Gastroesophageal sphincter (tissue), 4 donors: ENCODE measurements around the gene FHIT. TPM values are rescaled to one million over a fixed set of nuclear protein-coding genes. Genes with fewer than 3 reads are reported as not detected.

Experiments used
- ATAC-seq: fragments of 150-250 bp; one replicate; pipeline ENCODE4 v1.9.1; 2016; ENCODE audit warnings: mild to moderate bottlenecking, moderate library complexity
- H3K27ac ChIP-seq, 4 donors: fragments of 200-600 bp; sonication (generic) in 3 of 4; 1 replicate in 3 of 4; 2 replicates in 1 of 4; pipeline ENCODE4 v1.5.1; 2016 to 2019
- H3K27me3 ChIP-seq: fragments of 200-600 bp; sonication (generic); one replicate; pipeline ENCODE4 v1.5.1; 2019
- H3K36me3 ChIP-seq, 2 donors: fragments of 200-600 bp; sonication (generic); one replicate each; pipeline ENCODE4 v1.5.1; 2019; ENCODE audit warnings: control low read depth in 1 of 2
- H3K4me1 ChIP-seq, 3 donors: fragments of 200-600 bp; sonication (generic); 1 replicate in 2 of 3; 2 replicates in 1 of 3; pipeline ENCODE4 v1.5.1; 2016 to 2019; ENCODE audit warnings: control low read depth in 2 of 3
- H3K4me3 ChIP-seq, 2 donors: fragments of 200-600 bp; sonication (generic); one replicate each; pipeline ENCODE4 v1.5.1; 2019; ENCODE audit warnings: mild to moderate bottlenecking in 1 of 2, moderate library complexity in 1 of 2
- H3K9me3 ChIP-seq, 3 donors: fragments of 200-600 bp; sonication (generic); one replicate each; pipeline ENCODE4 v1.5.1; 2017 to 2019; ENCODE audit warnings: control low read depth in 2 of 3
- CTCF ChIP-seq, 4 experiments: fragments of 200-600 bp in 2 of 4; fragments of 450-650 bp in 2 of 4; sonication (generic) in 1 of 4; IDR thresholded peaks; one replicate each; pipeline ENCODE4 v1.5.1; 2017 to 2019; ENCODE audit warnings: antibody characterized with exemption in 4 of 4, mild to moderate bottlenecking in 2 of 4, moderate library complexity in 2 of 4
- EP300 ChIP-seq: sonication (generic); formaldehyde crosslinking; IDR thresholded peaks from one replicate; pipeline ENCODE4 v1.6.1; 2017; ENCODE audit warnings: antibody characterized with exemption, mild to moderate bottlenecking
- POLR2A ChIP-seq, 2 donors: fragments of 450-650 bp; IDR thresholded peaks; one replicate each; pipeline ENCODE4 v1.6.1; 2017; ENCODE audit warnings: antibody characterized with exemption in 2 of 2, mild to moderate bottlenecking in 2 of 2, moderate library complexity in 1 of 2
- POLR2AphosphoS5 ChIP-seq: sonication (generic); formaldehyde crosslinking; IDR thresholded peaks from one replicate; pipeline ENCODE4 v1.6.1; 2017; ENCODE audit warnings: antibody characterized with exemption
- WGBS, 2 donors: methylation state at CpG; one replicate each; pipeline ENCODE4 v1.1.5; 2018; ENCODE audit warnings: low coverage in 1 of 2; 5-methylcytosine and 5-hydroxymethylcytosine counted together
- total RNA-seq, 4 donors: library from RNA; depleted of rRNA; stranded (reverse); fragments of >200 nt; gene quantifications; one replicate each; pipeline ENCODE4 v1.1.0, GENCODE V29; 2016

Gene FHIT
- total RNA-seq, 4 donors from 2014 or later = 1.4 to 7.3 (median 3.9) TPM

DNA sequence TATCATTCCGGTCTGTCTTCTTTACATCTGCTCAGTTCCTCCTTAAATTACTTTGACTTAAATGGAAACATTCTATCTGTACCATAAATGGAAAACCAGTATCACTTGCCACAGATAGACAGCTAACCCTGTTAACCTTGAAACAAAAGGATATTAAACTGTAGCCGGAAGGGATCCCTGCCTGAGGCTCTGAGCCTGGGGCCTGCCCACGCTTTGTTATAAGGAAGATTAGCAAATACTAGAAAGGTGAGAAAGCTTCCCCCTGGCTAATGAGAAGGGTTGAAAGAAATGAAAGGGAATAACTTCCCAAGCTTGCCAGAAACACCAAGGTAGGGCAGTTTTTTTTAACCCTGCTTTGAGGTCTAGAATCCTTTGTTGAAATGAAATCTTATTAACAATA is 927.6 kb downstream of the FHIT start:
- Histone ChIP-seq H3K9me3 (no peaks in the 10 kb centered on the region), H3K36me3 (no peaks in the 10 kb centered on the region), H3K27ac (no peak overlapping the region), H3K27me3 (no peaks in the 10 kb centered on the region), H3K4me3 (no peak overlapping the region), H3K4me1 (no peaks in the 10 kb centered on the region)
- no peak for ATAC-seq
- no peak for TF ChIP-seq POLR2A (IDR thresholded peaks at IDR 0.05)
- 75 to 100% methylated on average over 1 to 3 of the region's 3 CpGs for WGBS, 2 donors

DNA sequence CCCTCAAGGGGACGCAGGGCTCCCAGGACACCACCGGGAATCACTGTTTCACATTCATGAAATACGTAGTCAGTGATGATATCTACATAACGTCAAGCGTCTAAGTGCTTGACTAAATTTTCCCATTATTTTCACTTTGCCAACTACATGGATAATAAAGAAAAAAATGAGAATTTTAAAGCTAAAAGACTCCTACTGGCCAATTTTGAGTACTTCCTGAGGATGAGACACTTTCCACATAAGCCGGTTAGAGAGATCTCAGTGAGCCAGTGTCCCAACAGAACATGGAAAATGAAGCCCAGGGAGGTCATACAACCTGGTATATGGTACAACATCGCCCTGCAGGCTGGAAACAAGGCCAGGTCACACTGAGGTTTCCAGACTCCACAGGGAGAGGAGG is 928.1 kb downstream of the FHIT start:
- WGBS, 2 donors = 82 to 96% methylated on average over 6 to 7 of the region's 7 CpGs
- no peak for ATAC-seq
- no peak for TF ChIP-seq POLR2AphosphoS5
- H3K36me3 ChIP-seq = no peaks in the 10 kb centered on the region
- no peak overlapping the region for H3K27ac ChIP-seq
- no peaks in the 10 kb centered on the region for H3K4me1 ChIP-seq
- no peak overlapping the region for H3K4me3 ChIP-seq
- no peaks in the 10 kb centered on the region for H3K27me3 ChIP-seq
- H3K9me3 ChIP-seq = no peaks in the 10 kb centered on the region

GRCh38 chr3:60322298-60322856 is 928.9 kb downstream of the FHIT start:
- no peaks in the 10 kb centered on the region for H3K36me3 ChIP-seq
- no peaks in the 10 kb centered on the region for H3K4me1 ChIP-seq
- H3K4me3 ChIP-seq = no peak overlapping the region
- no peaks in the 10 kb centered on the region for H3K9me3 ChIP-seq
- no peaks in the 10 kb centered on the region for H3K27me3 ChIP-seq
- TF ChIP-seq POLR2AphosphoS5 (no peak), CTCF (IDR thresholded peaks at IDR 0.05) (no peak), POLR2A (IDR thresholded peaks at IDR 0.05) (no peak), EP300 (no peak)
- 65 to 100% methylated on average over 2 to 4 of the region's 4 CpGs for WGBS, 2 donors
- ATAC-seq = no peak
- H3K27ac ChIP-seq = no peak overlapping the region

DNA sequence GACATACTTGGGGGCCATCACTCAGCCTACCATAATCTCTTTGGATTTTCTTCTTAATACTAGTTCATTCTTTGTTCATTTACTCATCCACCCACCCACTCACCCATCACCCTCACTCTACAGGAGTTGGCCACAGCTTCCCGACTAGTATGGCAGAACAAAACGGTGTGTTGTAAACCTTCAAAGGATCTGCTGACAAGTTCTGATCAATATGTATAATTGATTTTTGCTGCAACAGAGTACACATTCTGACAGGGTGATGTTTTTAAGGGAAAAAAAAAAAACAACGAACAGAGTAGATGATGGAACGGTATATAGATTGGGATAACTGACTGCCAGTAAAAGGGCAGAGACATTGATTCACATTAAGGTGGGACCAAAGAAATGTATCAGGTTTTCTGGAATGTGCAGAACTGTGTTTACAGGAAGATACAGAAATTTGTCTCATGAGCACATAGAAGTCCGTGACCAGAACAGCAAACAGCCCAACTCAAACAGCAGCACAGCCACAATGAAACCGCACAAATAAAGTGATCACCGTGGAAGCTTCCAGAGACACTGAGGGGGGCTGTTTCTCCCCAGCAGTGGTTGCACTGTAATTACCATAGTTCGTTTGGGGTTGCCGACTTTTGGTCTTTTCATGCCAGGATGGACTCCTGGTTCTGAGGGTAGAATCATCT is 931.9 kb downstream of the FHIT start:
- ATAC-seq = no peak
- H3K9me3 ChIP-seq = no peaks in the 10 kb centered on the region
- H3K36me3 ChIP-seq = no peaks in the 10 kb centered on the region
- 94 to 97% methylated on average over 4 to 7 of the region's 9 CpGs for WGBS, 2 donors
- no peaks in the 10 kb centered on the region for H3K4me1 ChIP-seq
- TF ChIP-seq POLR2A (IDR thresholded peaks at IDR 0.05) (no peak), POLR2AphosphoS5 (no peak), CTCF (IDR thresholded peaks at IDR 0.05) (no peak)
- H3K4me3 ChIP-seq = no peak overlapping the region
- no peak overlapping the region for H3K27ac ChIP-seq
- H3K27me3 ChIP-seq = no peaks in the 10 kb centered on the region

DNA sequence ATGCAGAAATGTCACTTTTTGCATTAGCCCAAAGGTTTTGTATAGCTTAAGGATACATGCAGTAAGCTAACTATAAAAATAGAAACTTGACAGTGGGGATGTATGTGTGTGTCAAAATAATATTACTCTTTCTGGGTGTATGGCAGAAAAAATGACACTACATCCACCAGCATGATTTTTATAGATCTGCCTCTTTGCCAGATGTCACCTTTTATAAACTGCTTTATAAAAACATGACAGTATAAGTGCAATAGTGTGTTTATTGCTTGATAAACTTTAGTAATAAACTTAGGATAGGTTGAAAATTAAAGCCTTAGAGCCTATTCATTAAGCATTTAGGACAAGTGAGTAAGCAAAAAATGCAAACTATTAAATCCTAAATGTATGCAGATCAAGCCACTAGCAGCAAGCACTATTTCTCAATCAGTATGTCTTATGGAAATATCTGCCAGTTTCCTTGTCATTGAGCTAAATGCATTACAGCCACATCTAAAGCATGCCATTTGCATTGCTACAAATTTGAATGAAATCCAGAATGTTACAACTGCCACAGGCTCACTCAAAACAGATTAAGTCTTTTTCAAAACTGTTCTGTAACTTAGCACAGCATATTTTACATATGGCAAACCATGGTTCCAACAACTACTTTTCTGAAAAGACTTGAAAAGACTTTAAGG is 935.0 kb downstream of the FHIT start:
- H3K9me3 ChIP-seq = no peaks in the 10 kb centered on the region
- H3K36me3 ChIP-seq = no peaks in the 10 kb centered on the region
- H3K4me3 ChIP-seq = no peak overlapping the region
- H3K27ac ChIP-seq = no peak overlapping the region
- TF ChIP-seq EP300 (no peak), POLR2A (IDR thresholded peaks at IDR 0.05) (no peak), POLR2AphosphoS5 (no peak), CTCF (IDR thresholded peaks at IDR 0.05) (no peak)
- no peaks in the 10 kb centered on the region for H3K27me3 ChIP-seq
- ATAC-seq = no peak
- peaks cover 0 to 11% (median 0%) of the 10 kb centered on the region in 3 donors for H3K4me1 ChIP-seq

DNA sequence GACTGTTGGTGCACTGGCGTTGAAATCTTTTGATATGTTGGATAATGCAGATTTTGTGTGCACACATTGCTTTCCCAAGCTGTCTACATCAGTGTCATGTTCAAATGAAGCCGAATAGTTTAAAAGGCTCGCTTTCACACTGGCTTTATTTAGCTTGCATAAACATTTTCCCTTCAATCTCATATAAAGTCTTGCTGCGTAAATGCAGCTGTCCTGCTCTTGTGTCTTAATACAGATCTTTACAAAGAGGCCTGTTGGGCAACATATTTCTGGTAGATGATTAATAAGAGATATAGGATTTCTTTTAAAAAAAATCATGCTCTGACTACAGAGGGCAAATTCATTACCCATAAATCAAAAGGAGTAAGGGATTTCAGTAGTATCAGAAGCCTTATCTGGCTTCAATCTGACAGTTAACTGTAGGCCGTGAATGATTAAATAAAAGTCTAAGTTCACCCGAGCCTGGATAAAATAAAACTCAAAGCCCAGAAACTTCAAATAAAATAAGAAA is 937.2 kb downstream of the FHIT start:
- Histone ChIP-seq H3K27me3 (no peaks in the 10 kb centered on the region), H3K36me3 (no peaks in the 10 kb centered on the region), H3K4me1 (peaks cover 0 to 11% (median 0%) of the 10 kb centered on the region in 3 donors), H3K4me3 (no peak overlapping the region), H3K9me3 (no peaks in the 10 kb centered on the region), H3K27ac (no peak overlapping the region)
- TF ChIP-seq POLR2AphosphoS5 = no peak
- TF ChIP-seq CTCF (IDR thresholded peaks at IDR 0.05) = no peak
- no peak for TF ChIP-seq POLR2A (IDR thresholded peaks at IDR 0.05)
- TF ChIP-seq EP300 = no peak
- no peak for ATAC-seq
- 35 to 41% methylated on average over 6 of the region's 6 CpGs for WGBS, 2 donors
